ACC112 (cell line): ENCODE measurements around the gene SCNN1A.

Source experiments
- H2AFZ ChIP-seq: fragments of 200-600 bp; sonication (generic); one replicate; pipeline ENCODE4 v1.6.0; 2017; ENCODE audit warnings: antibody characterized with exemption, low read length; ENCODE audit not compliant: unreplicated experiment
- H3K27ac ChIP-seq: fragments of 200-600 bp; sonication (generic); 2 replicates; pipeline ENCODE4 v1.5.1; 2014; ENCODE audit warnings: low read depth, mild to moderate bottlenecking, antibody characterized with exemption, low read length, moderate library complexity
- H3K27me3 ChIP-seq: fragments of 200-600 bp; sonication (generic); 2 replicates; pipeline ENCODE4 v1.6.1; 2014; ENCODE audit warnings: mild to moderate bottlenecking, antibody characterized with exemption, low read length, moderate library complexity, mixed read lengths; ENCODE audit not compliant: insufficient read depth
- H3K36me3 ChIP-seq: fragments of 200-600 bp; sonication (generic); 2 replicates; pipeline ENCODE4 v1.6.1; 2016; ENCODE audit warnings: mild to moderate bottlenecking, antibody characterized with exemption, low read length, moderate library complexity, mixed read lengths; ENCODE audit not compliant: insufficient read depth
- H3K4me1 ChIP-seq: fragments of 200-600 bp; sonication (generic); one replicate; pipeline ENCODE4 v1.6.1; 2016; ENCODE audit warnings: low read length, mixed read lengths; ENCODE audit not compliant: insufficient read depth, unreplicated experiment, control insufficient read depth
- H3K4me3 ChIP-seq: fragments of 200-600 bp; sonication (generic); 2 replicates; pipeline ENCODE4 v1.5.1; 2014; ENCODE audit warnings: mild to moderate bottlenecking, low read depth, low read length
- H3K79me2 ChIP-seq: fragments of 200-600 bp; sonication (generic); one replicate; pipeline ENCODE4 v1.6.0; 2016; ENCODE audit warnings: low read length; ENCODE audit not compliant: control insufficient read depth, unreplicated experiment, insufficient read depth

SCNN1A gene

DNA sequence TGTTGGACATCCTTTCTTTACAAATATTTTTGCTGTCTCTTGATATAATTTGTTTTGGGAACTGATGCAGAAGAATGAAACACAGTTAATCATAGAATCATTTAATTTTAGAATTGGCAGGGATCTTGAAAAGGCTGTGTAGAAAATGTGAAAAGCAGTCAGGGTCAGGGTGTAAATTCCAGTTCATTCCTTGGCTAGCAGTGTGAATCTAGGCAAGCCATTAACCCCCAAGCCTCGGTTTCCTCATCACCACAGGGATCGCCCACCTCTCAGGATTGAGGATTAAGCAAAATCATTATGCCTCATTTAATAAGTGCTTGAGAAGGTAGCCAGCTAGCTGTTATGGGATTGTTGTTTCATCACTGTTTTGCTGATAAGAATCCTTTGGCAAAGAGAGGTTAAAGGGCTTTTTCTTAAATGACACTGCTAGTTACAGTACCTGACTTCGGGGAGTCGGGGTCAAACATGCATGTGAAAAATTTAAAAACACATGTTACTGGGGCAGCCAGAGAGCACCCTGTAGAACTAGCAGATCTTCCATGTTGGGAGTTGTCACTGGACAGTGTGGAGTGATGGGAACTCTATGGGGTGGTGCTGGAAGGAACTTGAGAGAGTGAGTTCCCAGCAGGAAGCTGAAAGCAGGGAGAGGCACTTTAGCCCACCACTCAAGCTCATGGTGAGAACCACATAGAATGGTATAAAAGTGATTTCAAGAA, 44.2 kb downstream of the SCNN1A start:
- Histone ChIP-seq H3K4me1 (peaks cover 74% of the 10 kb centered on the region), H3K27ac (peak overlapping the region; percentile 41), H3K27me3 (no peaks in the 10 kb centered on the region), H3K79me2 (peaks cover 58% of the 10 kb centered on the region), H3K36me3 (peaks cover 47% of the 10 kb centered on the region), H3K4me3 (no peak overlapping the region), H2AFZ (no peak overlapping the region)

- Histone ChIP-seq H3K4me1 (peaks cover 72% of the 10 kb centered on the region), H3K27me3 (no peaks in the 10 kb centered on the region), H3K79me2 (peaks cover 49% of the 10 kb centered on the region), H3K36me3 (peaks cover 50% of the 10 kb centered on the region), H3K4me3 (no peak overlapping the region), H3K27ac (no peak overlapping the region), H2AFZ (no peak overlapping the region)
Observed at GRCh38 chr12:6330192-6330591, 45.2 kb downstream of the SCNN1A start.

- H3K27me3 ChIP-seq, result no peaks in the 10 kb centered on the region
- peaks cover 44% of the 10 kb centered on the region for H3K79me2 ChIP-seq
- peaks cover 72% of the 10 kb centered on the region for H3K4me1 ChIP-seq
- no peak overlapping the region for H3K27ac ChIP-seq
- no peak overlapping the region for H2AFZ ChIP-seq
- no peak overlapping the region for H3K4me3 ChIP-seq
- H3K36me3 ChIP-seq, result peaks cover 51% of the 10 kb centered on the region
Observed at GRCh38 chr12:6329703-6330064, 45.7 kb downstream of the SCNN1A start.

- no peak overlapping the region for H3K27ac ChIP-seq
- no peak overlapping the region for H2AFZ ChIP-seq
- H3K79me2 ChIP-seq, result peaks cover 38% of the 10 kb centered on the region
- H3K36me3 ChIP-seq, result peaks cover 48% of the 10 kb centered on the region
- no peaks in the 10 kb centered on the region for H3K27me3 ChIP-seq
- no peak overlapping the region for H3K4me3 ChIP-seq
- H3K4me1 ChIP-seq, result peaks cover 72% of the 10 kb centered on the region
Observed at GRCh38 chr12:6328945-6329702, 46.2 kb downstream of the SCNN1A start.

DNA sequence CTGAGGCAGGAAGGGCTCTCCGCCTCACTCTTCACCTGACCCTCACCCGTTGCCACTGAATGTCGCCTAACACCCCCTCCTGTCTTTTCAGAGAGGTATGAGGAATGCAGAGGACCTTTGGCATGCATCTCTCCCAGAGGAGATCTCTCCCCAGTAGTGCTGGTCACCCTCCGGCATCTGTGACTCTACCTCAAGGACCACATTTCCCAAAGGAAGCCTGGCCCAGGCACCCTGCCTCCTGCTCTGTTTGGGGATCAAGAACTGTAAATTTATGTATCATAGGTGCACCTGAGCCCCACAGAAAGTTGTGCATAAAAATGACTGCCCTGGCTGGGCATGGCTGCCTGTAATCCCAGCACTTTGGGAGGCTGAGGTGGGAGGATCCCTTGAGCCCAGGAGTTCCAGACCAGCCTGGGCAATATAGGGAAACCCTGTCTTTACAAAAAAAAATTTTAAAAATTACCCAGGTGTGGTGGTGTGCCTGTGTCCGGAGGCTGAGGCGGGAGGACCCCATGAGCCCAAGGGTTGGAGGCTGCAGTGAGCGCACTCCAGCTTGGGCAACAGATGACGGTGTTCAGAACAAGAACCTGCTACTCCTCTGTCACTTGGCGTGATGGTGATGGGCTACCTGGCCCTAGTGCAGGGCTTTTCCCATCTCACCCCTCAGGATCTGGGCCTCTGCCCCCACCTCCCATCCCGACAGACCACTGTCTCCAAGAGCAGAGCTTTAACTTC, 47.2 kb downstream of the SCNN1A start:
- Histone ChIP-seq H3K79me2 (peaks cover 30% of the 10 kb centered on the region), H2AFZ (no peak overlapping the region), H3K36me3 (peaks cover 46% of the 10 kb centered on the region), H3K4me3 (no peak overlapping the region), H3K27me3 (no peaks in the 10 kb centered on the region), H3K27ac (peak overlapping the region; percentile 39; the same call in 1 of the 2 replicates), H3K4me1 (peaks cover 69% of the 10 kb centered on the region)

GRCh38 chr12:6327229-6328041, 47.9 kb downstream of the SCNN1A start:
- no peaks in the 10 kb centered on the region for H3K27me3 ChIP-seq
- H2AFZ ChIP-seq, result no peak overlapping the region
- H3K4me3 ChIP-seq, result no peak overlapping the region
- peaks cover 40% of the 10 kb centered on the region for H3K36me3 ChIP-seq
- H3K4me1 ChIP-seq, result peaks cover 66% of the 10 kb centered on the region
- H3K79me2 ChIP-seq, result peaks cover 25% of the 10 kb centered on the region
- H3K27ac ChIP-seq, result peak overlapping the region; percentile 39; the same call in 1 of the 2 replicates

DNA sequence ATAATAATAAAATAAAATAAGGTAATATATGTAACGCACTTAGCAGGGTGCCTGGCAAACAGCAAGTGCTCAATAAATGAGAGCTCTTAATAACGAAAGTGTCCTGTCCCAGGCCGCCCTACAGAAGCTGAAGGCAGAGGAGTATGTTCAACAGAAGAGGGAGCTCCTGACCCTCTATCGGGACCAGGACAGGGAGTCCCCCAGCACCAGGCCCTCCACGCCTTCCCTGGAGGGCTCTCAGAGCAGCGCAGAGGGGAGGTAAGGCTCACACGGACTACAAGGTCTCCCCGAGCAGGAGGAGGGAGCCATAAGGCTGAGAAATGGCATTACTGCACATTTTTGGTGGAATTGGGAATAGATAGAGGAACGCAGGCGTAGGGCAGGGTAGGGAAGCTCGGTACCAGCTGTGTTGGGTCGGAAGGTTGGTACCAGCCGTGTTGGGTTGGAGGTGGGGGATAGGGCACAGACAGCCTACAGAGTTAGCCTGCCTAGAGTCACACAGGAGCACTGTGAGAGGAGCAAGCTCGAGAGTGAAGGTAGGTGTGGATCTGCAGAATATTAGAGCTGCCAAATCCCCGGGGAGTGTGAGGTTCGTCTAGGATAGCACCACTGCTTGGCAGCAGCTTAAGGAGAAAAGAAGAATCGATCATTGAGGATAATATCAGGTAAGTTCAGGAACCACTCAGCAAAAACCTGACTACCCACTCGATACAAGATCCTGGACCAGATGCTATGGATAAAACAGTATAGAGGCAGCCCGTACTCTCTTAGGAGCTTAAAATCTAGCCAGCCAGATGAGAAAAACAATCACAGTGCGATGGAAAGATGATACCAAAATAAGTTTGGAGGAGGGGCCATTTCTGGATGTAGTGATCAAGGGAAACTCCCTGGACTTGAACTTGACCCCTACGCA, 48.8 kb downstream of the SCNN1A start:
- Histone ChIP-seq H2AFZ (no peak overlapping the region), H3K27ac (peak overlapping the region; percentile 39; the same call in 1 of the 2 replicates), H3K36me3 (peaks cover 38% of the 10 kb centered on the region), H3K27me3 (no peaks in the 10 kb centered on the region), H3K4me1 (peaks cover 59% of the 10 kb centered on the region), H3K4me3 (no peak overlapping the region), H3K79me2 (peaks cover 25% of the 10 kb centered on the region)

DNA sequence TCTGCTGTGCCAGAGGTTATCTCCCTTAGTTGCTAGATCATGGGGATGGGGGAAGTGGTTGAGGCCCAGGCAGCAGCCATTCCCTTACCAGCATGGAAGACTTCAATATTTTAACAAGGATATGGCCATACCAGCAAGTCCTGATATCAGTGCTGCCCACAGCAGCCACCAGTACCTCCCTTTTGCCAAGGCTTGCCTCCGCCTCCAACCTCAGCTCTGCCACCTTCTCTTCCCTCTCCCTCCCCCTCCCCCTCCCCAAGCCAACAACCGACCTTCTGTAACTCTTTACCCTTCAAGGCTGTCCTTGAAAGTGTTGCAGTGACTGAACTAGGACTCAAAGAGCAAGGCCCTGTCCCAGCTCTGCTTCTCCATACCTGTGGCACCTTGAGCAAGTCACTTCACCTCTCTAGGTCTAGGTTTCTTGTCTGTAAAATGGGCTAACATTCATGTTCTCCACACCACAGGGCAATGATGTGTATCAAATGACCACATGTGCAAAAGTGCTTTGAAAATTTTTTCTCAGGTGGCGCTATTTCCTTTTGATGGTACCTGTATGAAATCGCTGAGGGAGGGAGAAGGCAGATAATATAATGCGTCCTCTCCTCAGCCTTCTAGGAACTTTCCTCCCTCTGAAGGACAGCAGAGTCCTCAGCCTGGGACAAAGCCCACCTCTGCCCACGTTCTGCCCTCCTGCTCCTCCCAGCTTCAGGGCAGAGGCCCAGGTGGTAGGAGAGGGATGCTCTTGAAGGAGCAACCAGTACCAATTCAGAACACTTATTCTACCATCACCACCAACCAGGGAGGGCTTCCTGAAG, 50.2 kb downstream of the SCNN1A start:
- no peak overlapping the region for H2AFZ ChIP-seq
- H3K4me3 ChIP-seq, result no peak overlapping the region
- H3K27me3 ChIP-seq, result no peaks in the 10 kb centered on the region
- H3K4me1 ChIP-seq, result peaks cover 51% of the 10 kb centered on the region
- peaks cover 10% of the 10 kb centered on the region for H3K79me2 ChIP-seq
- peaks cover 23% of the 10 kb centered on the region for H3K36me3 ChIP-seq
- H3K27ac ChIP-seq, result peak overlapping the region; percentile 88
